Endothelial cell (in vitro differentiated cells): Measurements from ENCODE around the gene LMTK3. TPM values are rescaled to one million over a fixed set of nuclear protein-coding genes. Genes with fewer than 3 reads are reported as not detected.

Experiments used
- DNase-seq: peaks from one replicate; pipeline ENCODE4 v3.0.0; 2021; ENCODE audit warnings: low spot score
- H3K27ac Mint-ChIP-seq: one replicate; pipeline ENCODE4 v1.8.0; 2021; ENCODE audit warnings: mixed read lengths, inconsistent platforms; ENCODE audit not compliant: unreplicated experiment
- H3K27me3 Mint-ChIP-seq: one replicate; pipeline ENCODE4 v1.8.0; 2021; ENCODE audit warnings: mild to moderate bottlenecking, moderate library complexity, mixed read lengths, inconsistent platforms; ENCODE audit not compliant: unreplicated experiment
- H3K36me3 Mint-ChIP-seq: one replicate; pipeline ENCODE4 v1.8.0; 2021; ENCODE audit warnings: mild to moderate bottlenecking, low read depth, mixed read lengths, inconsistent platforms; ENCODE audit not compliant: unreplicated experiment
- H3K4me1 Mint-ChIP-seq: one replicate; pipeline ENCODE4 v1.8.0; 2021; ENCODE audit warnings: mild to moderate bottlenecking, mixed read lengths, inconsistent platforms; ENCODE audit not compliant: unreplicated experiment
- H3K4me3 Mint-ChIP-seq: one replicate; pipeline ENCODE4 v1.8.0; 2021; ENCODE audit warnings: mild to moderate bottlenecking, mixed read lengths, inconsistent platforms; ENCODE audit not compliant: unreplicated experiment
- H3K9me3 Mint-ChIP-seq: one replicate; pipeline ENCODE4 v1.8.0; 2021; ENCODE audit warnings: mixed read lengths, inconsistent platforms; ENCODE audit not compliant: unreplicated experiment
- total RNA-seq: library from RNA; stranded (reverse); fragmentation: NEBNext Ultra II Directional; extraction: Animal tissue kit (Norgen Biotek cat#: 25700); gene quantifications from one replicate; pipeline ENCODE4 v1.2.1, GENCODE V29; 2021; ENCODE audit not compliant: unreplicated experiment
- TF ChIP-seq, protein P1 (sequence below): fragments of 200-600 bp; sonication (generic); IDR thresholded peaks from one replicate; pipeline ENCODE4 v1.5.0; 2021; ENCODE audit warnings: antibody characterized with exemption; ENCODE audit not compliant: unreplicated experiment

LMTK3 gene
- total RNA-seq, 1 donor from 2014 or later = 3.0 TPM

DNA sequence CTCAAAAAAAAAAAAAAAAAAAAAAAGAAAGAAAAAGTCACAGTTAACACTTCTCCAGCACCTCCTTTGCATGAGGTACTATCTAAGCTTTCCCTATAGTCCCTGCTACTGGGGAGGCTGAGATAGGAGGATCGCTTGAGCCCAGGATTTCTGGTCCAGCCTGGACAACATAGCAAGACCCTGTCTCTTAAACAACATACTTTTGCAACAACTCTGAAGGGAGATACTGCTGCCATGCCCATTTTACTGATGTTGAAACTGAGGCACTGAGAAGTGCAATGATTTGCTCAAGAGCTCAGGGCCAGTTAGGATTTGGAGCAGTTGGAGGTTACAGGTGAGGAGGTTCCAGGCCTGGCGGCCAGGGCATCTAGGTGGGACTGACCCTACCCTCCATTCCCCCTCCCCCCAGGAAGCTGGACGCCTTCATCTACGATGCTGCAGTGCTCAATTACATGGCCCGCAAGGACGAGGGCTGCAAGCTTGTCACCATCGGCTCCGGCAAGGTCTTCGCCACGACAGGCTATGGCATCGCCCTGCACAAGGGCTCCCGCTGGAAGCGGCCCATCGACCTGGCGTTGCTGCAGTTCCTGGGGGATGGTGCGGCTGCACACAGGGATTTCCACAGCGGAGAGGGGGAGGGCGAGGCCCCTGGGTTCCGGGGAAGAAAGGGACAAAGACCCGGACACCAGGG lies 70.1 kb downstream of the LMTK3 start:
- Mint-ChIP-seq H3K4me3 (peak overlapping the region; percentile 37), H3K9me3 (no peaks in the 10 kb centered on the region), H3K36me3 (peaks cover 10% of the 10 kb centered on the region), H3K27me3 (peaks cover 21% of the 10 kb centered on the region), H3K4me1 (peaks cover 15% of the 10 kb centered on the region), H3K27ac (peak overlapping the region; percentile 57)
- TF ChIP-seq, protein P1, sequence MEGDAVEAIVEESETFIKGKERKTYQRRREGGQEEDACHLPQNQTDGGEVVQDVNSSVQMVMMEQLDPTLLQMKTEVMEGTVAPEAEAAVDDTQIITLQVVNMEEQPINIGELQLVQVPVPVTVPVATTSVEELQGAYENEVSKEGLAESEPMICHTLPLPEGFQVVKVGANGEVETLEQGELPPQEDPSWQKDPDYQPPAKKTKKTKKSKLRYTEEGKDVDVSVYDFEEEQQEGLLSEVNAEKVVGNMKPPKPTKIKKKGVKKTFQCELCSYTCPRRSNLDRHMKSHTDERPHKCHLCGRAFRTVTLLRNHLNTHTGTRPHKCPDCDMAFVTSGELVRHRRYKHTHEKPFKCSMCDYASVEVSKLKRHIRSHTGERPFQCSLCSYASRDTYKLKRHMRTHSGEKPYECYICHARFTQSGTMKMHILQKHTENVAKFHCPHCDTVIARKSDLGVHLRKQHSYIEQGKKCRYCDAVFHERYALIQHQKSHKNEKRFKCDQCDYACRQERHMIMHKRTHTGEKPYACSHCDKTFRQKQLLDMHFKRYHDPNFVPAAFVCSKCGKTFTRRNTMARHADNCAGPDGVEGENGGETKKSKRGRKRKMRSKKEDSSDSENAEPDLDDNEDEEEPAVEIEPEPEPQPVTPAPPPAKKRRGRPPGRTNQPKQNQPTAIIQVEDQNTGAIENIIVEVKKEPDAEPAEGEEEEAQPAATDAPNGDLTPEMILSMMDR = no peak
- DNase-seq = no peak

DNA sequence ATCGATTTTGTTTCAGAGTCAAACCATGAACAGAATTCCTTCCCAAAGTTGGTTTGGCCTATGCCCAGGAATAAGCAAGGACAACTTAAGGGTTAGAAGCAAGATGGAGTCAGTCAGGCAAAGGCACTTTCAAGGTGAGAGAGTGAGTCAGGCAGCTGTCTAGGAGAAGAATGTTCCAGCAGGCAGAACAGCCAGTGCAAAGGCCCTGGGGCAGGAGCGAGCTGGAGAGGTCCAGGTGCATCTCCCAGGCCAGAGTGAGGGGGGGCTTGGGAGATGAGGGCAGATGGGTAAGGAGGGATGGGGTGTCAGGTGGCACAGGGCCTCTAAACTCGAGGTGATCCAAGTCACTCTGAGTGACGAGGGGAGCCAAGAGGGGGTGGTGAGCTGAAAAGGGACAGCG lies 75.0 kb downstream of the LMTK3 start:
- H3K27ac Mint-ChIP-seq = no peak overlapping the region
- no peak for DNase-seq
- H3K27me3 Mint-ChIP-seq = peaks cover 9% of the 10 kb centered on the region
- no peaks in the 10 kb centered on the region for H3K9me3 Mint-ChIP-seq
- TF ChIP-seq, protein P1 = no peak
- H3K36me3 Mint-ChIP-seq = peaks cover 16% of the 10 kb centered on the region
- H3K4me3 Mint-ChIP-seq = no peak overlapping the region
- no peaks in the 10 kb centered on the region for H3K4me1 Mint-ChIP-seq

Other genes with a start within 250 kb of the LMTK3 start
- gene ZNF114, start 241.8 kb downstream of the LMTK3 start, total RNA-seq = 12.2 TPM
- gene EMP3, start 186.3 kb downstream of the LMTK3 start, total RNA-seq = 10.0 TPM
- 8.5 TPM for gene TMEM143, start 147.9 kb downstream of the LMTK3 start, total RNA-seq
- gene SYNGR4, start 147.5 kb downstream of the LMTK3 start, total RNA-seq = not detected
- 325 TPM for gene KDELR1, start 120.3 kb downstream of the LMTK3 start, total RNA-seq
- gene GRIN2D, start 118.2 kb downstream of the LMTK3 start, total RNA-seq = 25.2 TPM
- gene GRWD1, start 65.9 kb downstream of the LMTK3 start, total RNA-seq = 38.4 TPM
- 0.95 TPM for gene KCNJ14, start 56.3 kb downstream of the LMTK3 start, total RNA-seq
- 165 TPM for gene CYTH2, start 42.5 kb downstream of the LMTK3 start, total RNA-seq
- 0.62 TPM for gene SULT2B1, start 40.3 kb upstream of the LMTK3 start, total RNA-seq
- not detected for gene SPACA4, start 94.9 kb upstream of the LMTK3 start, total RNA-seq
- 0.64 TPM for gene FAM83E, start 103.2 kb upstream of the LMTK3 start, total RNA-seq
- gene RPL18, start 107.3 kb upstream of the LMTK3 start, total RNA-seq = 1,683 TPM
- 24.7 TPM for gene SPHK2, start 107.7 kb upstream of the LMTK3 start, total RNA-seq
- 4.3 TPM for gene DBP, start 125.5 kb upstream of the LMTK3 start, total RNA-seq
- 11.9 TPM for gene CA11, start 134.4 kb upstream of the LMTK3 start, total RNA-seq
- 0.21 TPM for gene NTN5, start 161.2 kb upstream of the LMTK3 start, total RNA-seq
- gene FUT2, start 184.1 kb upstream of the LMTK3 start, total RNA-seq = 1.5 TPM
- gene MAMSTR, start 207.9 kb upstream of the LMTK3 start, total RNA-seq = 1.5 TPM
- gene RASIP1, start 228.8 kb upstream of the LMTK3 start, total RNA-seq = 192 TPM
- 3.3 TPM for gene IZUMO1, start 235.1 kb upstream of the LMTK3 start, total RNA-seq
- gene FUT1, start 240.8 kb upstream of the LMTK3 start, total RNA-seq = 5.7 TPM
- not detected for gene FGF21, start 243.7 kb upstream of the LMTK3 start, total RNA-seq